Tibial nerve (tissue), 3 donors: ENCODE results near the gene DNAH6.

Experiments used
- POLR2A ChIP-seq, 2 donors: fragments of 450-650 bp; IDR thresholded peaks; one replicate each; pipeline ENCODE4 v1.6.1; 2017; ENCODE audit warnings: antibody characterized with exemption in 2 of 2, mild to moderate bottlenecking in 2 of 2, moderate library complexity in 2 of 2
- TF ChIP-seq, protein P1 (sequence below), 5 experiments: fragments of 200-600 bp in 3 of 5; fragments of 450-650 bp in 2 of 5; sonication (generic) in 3 of 5; IDR thresholded peaks; one replicate each; pipeline ENCODE4 v1.5.1; 2016 to 2019; ENCODE audit warnings: antibody characterized with exemption in 5 of 5, mild to moderate bottlenecking in 3 of 5, moderate library complexity in 2 of 5

GRCh38 chr2:84477886-84478285 is 38.4 kb upstream of the DNAH6 start:
- TF ChIP-seq, protein P1, sequence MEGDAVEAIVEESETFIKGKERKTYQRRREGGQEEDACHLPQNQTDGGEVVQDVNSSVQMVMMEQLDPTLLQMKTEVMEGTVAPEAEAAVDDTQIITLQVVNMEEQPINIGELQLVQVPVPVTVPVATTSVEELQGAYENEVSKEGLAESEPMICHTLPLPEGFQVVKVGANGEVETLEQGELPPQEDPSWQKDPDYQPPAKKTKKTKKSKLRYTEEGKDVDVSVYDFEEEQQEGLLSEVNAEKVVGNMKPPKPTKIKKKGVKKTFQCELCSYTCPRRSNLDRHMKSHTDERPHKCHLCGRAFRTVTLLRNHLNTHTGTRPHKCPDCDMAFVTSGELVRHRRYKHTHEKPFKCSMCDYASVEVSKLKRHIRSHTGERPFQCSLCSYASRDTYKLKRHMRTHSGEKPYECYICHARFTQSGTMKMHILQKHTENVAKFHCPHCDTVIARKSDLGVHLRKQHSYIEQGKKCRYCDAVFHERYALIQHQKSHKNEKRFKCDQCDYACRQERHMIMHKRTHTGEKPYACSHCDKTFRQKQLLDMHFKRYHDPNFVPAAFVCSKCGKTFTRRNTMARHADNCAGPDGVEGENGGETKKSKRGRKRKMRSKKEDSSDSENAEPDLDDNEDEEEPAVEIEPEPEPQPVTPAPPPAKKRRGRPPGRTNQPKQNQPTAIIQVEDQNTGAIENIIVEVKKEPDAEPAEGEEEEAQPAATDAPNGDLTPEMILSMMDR (IDR thresholded peaks at IDR 0.05), result no peak
- TF ChIP-seq POLR2A (IDR thresholded peaks at IDR 0.05), result no peak
